HL-60 (cell line): Measurements from ENCODE around the gene EXOC2.

Source experiments
- GABPA ChIP-seq: IDR thresholded peaks from 2 replicates; pipeline ENCODE4 v1.6.1; 2012; ENCODE audit warnings: low read depth
- POLR2AphosphoS5 ChIP-seq: IDR thresholded peaks from 2 replicates; pipeline ENCODE4 v1.6.1; 2012; ENCODE audit warnings: low read depth
- SPI1 ChIP-seq: IDR thresholded peaks from 2 replicates; pipeline ENCODE4 v1.6.1; 2012; ENCODE audit warnings: low read depth, mild to moderate bottlenecking, borderline replicate concordance
- TF ChIP-seq, protein P1 (sequence below): IDR thresholded peaks from one replicate; pipeline ENCODE4 v1.5.1; 2011; ENCODE audit warnings: low read length, control low read depth, inconsistent platforms; ENCODE audit not compliant: insufficient read depth
- TF ChIP-seq, protein P2 (sequence below): IDR thresholded peaks from 2 replicates; pipeline ENCODE4 v1.6.1; 2012; ENCODE audit warnings: low read depth; ENCODE audit not compliant: insufficient replicate concordance

DNA sequence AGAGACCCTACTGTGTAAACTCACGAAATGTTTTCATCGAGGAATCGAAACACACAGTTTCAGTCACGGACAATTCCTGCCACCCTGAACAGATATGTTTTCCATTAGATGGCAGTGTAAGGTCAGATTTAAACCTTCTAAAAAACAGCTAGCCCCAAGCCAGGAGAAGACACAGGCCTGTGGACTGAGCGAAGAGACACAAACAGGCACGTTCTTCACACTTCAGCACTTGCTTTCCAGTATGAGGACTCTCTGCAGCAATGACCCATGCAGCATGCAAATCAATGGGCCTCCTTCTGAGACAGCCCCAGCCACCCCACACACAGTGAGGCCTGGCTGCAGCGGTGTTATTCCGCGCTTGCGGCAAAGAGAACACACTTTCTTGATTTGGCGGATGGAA, 68.0 kb downstream of the EXOC2 start:
- TF ChIP-seq, protein P1, sequence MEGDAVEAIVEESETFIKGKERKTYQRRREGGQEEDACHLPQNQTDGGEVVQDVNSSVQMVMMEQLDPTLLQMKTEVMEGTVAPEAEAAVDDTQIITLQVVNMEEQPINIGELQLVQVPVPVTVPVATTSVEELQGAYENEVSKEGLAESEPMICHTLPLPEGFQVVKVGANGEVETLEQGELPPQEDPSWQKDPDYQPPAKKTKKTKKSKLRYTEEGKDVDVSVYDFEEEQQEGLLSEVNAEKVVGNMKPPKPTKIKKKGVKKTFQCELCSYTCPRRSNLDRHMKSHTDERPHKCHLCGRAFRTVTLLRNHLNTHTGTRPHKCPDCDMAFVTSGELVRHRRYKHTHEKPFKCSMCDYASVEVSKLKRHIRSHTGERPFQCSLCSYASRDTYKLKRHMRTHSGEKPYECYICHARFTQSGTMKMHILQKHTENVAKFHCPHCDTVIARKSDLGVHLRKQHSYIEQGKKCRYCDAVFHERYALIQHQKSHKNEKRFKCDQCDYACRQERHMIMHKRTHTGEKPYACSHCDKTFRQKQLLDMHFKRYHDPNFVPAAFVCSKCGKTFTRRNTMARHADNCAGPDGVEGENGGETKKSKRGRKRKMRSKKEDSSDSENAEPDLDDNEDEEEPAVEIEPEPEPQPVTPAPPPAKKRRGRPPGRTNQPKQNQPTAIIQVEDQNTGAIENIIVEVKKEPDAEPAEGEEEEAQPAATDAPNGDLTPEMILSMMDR, result no peak
- TF ChIP-seq GABPA (no peak), POLR2AphosphoS5 (no peak), SPI1 (no peak)
- TF ChIP-seq, protein P2, sequence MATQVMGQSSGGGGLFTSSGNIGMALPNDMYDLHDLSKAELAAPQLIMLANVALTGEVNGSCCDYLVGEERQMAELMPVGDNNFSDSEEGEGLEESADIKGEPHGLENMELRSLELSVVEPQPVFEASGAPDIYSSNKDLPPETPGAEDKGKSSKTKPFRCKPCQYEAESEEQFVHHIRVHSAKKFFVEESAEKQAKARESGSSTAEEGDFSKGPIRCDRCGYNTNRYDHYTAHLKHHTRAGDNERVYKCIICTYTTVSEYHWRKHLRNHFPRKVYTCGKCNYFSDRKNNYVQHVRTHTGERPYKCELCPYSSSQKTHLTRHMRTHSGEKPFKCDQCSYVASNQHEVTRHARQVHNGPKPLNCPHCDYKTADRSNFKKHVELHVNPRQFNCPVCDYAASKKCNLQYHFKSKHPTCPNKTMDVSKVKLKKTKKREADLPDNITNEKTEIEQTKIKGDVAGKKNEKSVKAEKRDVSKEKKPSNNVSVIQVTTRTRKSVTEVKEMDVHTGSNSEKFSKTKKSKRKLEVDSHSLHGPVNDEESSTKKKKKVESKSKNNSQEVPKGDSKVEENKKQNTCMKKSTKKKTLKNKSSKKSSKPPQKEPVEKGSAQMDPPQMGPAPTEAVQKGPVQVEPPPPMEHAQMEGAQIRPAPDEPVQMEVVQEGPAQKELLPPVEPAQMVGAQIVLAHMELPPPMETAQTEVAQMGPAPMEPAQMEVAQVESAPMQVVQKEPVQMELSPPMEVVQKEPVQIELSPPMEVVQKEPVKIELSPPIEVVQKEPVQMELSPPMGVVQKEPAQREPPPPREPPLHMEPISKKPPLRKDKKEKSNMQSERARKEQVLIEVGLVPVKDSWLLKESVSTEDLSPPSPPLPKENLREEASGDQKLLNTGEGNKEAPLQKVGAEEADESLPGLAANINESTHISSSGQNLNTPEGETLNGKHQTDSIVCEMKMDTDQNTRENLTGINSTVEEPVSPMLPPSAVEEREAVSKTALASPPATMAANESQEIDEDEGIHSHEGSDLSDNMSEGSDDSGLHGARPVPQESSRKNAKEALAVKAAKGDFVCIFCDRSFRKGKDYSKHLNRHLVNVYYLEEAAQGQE, result no peak
